Raji (cell line): Measurements from ENCODE around the gene DHRS12.

Experiments used
- POLR2A ChIP-seq: IDR thresholded peaks from 2 replicates; pipeline ENCODE4 v1.6.1; 2011; ENCODE audit warnings: low read depth, low read length, control low read depth; ENCODE audit not compliant: insufficient read depth

DHRS12 gene

GRCh38 chr13:51724721-51725120, 79.2 kb downstream of the DHRS12 start:
- TF ChIP-seq POLR2A = no peak

- TF ChIP-seq POLR2A = no peak
Observed at GRCh38 chr13:51723529-51723928, 80.4 kb downstream of the DHRS12 start.

- TF ChIP-seq POLR2A = no peak
Observed at GRCh38 chr13:51721496-51721895, 82.5 kb downstream of the DHRS12 start.

- TF ChIP-seq POLR2A = no peak
Observed at GRCh38 chr13:51719394-51719793, 84.6 kb downstream of the DHRS12 start.
